Stimulated activated CD4-positive, alpha-beta T cell treated with anti-CD3 and anti-CD28 coated beads, TNF-alpha, amount 100 ng/mL, for 48 hours (primary cell): ENCODE measurements around the gene BAG3.
"Not testable (repeated sequence)": the region's sequence is repeated elsewhere in the genome, so short reads cannot be mapped to it uniquely, and the experiment has no call there.

Source experiments
- DNase-seq, 3 donors: peaks; one replicate each; pipeline ENCODE4 v3.0.0-alpha.2; 2020; ENCODE audit warnings: low read depth in 3 of 3

Gene BAG3

DNA sequence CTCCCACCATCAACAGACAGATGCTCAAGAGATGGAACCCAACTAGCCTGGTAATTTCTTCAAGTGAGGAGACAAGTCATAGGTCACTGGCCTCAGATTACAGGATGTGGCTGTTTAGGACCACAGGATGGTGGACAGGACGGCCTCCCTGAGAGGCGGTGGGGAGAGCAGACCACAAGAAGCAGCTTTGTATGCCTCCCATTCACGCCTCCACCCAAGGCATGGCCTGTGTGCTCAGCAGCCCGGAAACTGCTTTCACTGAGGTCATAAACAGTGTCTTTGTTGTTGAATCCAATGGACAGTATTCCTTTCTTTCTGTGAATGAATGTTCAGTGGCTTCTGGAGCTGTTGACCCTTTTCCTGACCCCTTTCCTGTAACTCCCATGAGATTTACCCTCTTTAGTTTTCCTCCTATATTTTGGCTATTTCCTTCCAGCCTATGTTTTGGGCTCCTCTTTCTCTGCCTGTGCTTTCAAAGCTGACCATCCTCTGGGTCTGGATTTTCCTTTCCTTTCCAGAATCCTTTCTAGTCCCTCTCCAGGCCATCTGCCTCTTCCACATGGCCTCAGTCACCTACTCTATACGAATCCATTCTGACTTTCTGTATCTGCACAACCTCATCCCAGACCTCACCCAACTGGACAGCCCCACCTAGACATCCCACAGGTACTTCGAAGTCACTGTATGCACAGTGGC lies 42.2 kb downstream of the BAG3 start:
- DNase-seq: no peak

GRCh38 chr10:119694608-119695007 lies 43.4 kb downstream of the BAG3 start:
- no peak for DNase-seq

DNA sequence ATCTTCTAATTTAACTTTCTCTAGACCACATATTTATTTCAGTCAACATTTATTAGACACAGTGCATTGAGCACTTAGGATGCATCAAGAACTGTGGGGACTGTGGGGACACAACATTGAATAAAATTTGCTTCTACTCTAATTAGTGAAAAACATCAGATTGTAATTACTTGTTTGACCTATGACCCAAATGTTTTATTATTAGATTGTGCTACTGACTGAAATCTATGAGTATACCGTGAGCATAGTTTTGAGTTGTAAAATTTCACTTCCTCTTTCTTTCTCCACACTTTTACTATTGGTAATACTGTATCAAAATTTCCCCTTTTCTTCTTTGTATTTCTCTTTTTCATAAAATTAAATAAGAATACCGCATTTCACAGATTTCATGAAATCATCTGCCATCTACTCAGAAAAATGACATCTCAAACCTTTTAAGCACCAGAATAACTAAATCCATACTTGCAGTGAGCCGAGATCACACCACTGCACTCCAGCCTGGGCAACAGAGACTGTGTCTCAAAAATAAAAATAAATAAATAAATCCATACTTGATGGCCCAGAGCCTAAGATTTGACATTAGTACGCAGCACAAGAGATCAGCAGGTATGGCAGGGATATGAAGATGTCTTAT lies 49.3 kb downstream of the BAG3 start:
- no peak for DNase-seq

GRCh38 chr10:119701861-119702260 lies 50.7 kb downstream of the BAG3 start:
- DNase-seq: no peak

- DNase-seq: no peak
Measured at GRCh38 chr10:119702583-119702982, 51.4 kb downstream of the BAG3 start.

- DNase-seq: no peak
Measured at GRCh38 chr10:119703903-119704508, 52.8 kb downstream of the BAG3 start.

DNA sequence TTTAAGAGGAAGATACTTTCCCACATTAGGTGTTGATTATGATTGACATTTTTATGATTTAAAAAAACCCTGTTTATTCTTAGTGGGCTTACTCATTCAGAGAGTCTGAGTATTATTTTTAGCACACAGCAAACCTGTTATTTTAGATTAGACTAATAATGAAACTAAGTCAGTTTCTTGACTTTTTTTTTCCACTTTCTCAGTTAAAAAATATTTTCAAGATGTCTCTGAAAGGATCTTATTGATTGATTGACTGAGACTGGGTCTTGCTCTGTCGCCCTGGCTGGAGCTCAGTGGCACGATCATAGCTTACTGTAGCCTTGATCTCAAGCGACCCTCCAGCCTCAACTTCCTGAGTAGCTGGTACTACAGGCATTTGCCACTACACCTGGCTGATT lies 54.3 kb downstream of the BAG3 start:
- DNase-seq: no peak

DNA sequence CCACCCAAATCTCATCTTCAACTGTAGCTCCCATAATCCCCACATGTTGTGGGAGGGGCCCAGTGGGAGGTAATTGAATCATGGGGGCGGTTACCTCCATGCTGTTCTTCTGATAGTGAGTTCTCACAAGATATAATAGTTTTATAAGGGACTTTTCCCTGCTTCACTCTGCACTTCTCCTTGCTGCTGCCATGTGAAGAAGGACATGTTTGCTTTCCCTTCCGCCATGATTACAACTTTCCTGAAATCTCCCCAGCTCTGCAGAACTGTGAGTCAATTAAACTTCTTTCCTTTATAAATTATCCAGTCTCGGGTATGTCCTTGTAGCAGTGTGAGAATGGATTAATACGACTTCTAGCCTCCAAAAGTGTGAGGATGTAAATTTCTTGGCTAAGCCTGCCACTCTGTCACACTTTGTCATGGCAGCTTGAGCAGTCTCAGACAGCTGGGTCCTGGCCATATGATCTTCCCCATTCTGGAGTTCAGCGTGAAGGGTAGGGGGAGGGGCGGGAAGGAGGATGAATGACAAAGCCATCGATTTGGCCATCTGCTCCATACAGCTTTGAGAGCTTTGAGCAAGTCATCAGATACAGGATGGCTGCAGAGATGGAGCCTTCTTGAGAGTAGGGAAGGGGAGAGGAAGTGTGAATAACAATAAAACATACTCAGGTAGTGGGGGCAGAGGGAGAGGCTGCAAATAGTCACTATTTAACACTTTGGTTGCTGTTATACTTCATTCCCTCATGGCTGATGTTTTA lies 55.5 kb downstream of the BAG3 start:
- no peak for DNase-seq

DNA sequence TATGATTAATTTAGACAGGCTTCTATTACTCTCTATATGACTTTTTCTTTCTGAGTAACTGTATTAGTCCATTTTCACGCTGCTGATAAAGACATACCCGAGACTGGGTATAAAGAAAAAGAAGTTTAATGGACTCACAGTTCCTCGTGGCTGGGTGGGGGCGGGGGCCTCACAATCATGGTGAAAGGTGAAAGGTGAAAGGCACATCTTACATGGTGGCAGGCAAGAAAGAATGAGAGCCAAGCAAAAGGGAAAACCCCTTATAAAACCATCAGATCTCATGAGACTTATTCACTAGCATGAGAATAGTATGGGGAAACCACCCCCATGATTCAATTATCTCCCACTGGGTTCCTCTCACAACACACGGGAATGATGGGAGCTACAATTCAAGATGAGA lies 56.2 kb downstream of the BAG3 start:
- DNase-seq: peak in 2 of 3 donors; percentile 33 to 46

GRCh38 chr10:119710935-119711334 lies 59.8 kb downstream of the BAG3 start:
- DNase-seq: not testable (repeated sequence)

- DNase-seq: no peak
Measured at GRCh38 chr10:119713744-119714483, 62.7 kb downstream of the BAG3 start.

- DNase-seq: no peak
Measured at GRCh38 chr10:119714484-119714816, 63.3 kb downstream of the BAG3 start.

DNA sequence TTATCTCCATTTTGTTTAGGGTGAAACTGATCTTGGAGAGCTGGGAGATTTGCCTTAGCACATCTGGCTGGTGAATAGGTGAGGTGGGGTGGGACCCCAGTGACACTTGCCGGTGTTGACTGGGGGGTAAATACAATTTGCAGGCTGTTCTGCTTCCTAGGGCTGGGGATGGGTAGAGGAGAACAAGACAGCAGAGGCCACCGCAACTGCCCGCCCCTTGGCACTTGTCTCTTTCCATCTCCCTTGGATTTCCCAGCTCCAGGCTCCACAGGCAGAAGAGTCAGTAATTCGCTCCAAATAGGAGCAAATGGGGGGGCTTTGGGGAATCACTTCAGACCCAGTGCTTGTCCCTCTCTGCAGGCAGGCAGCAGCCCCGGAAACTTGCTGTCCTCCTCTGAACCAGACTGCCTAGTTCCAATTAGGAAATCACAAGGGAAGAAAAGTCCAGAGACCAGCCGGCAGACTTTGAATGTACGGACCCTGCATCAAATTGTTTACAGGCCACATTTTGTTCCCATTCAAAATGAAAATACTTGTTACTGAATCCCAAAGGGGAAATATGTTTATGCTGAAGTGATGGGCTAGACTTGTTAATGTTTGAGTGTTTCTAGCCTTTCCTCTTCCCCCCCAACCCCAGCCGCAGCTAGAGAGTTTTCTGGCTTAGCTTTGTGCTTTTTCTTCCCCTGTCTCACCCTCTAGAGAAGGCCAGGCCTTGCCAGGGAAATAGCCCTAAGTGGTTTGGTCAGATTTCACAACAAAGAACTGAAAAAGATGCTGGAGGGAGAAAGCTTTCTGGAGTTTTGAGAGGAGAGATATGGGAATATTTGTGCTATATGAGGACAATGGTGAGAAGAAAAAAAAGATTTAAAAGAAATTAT lies 64.7 kb downstream of the BAG3 start:
- no peak for DNase-seq

GRCh38 chr10:119723161-119723560 lies 72.0 kb downstream of the BAG3 start:
- no peak for DNase-seq

GRCh38 chr10:119723624-119724023 lies 72.4 kb downstream of the BAG3 start:
- DNase-seq: no peak

DNA sequence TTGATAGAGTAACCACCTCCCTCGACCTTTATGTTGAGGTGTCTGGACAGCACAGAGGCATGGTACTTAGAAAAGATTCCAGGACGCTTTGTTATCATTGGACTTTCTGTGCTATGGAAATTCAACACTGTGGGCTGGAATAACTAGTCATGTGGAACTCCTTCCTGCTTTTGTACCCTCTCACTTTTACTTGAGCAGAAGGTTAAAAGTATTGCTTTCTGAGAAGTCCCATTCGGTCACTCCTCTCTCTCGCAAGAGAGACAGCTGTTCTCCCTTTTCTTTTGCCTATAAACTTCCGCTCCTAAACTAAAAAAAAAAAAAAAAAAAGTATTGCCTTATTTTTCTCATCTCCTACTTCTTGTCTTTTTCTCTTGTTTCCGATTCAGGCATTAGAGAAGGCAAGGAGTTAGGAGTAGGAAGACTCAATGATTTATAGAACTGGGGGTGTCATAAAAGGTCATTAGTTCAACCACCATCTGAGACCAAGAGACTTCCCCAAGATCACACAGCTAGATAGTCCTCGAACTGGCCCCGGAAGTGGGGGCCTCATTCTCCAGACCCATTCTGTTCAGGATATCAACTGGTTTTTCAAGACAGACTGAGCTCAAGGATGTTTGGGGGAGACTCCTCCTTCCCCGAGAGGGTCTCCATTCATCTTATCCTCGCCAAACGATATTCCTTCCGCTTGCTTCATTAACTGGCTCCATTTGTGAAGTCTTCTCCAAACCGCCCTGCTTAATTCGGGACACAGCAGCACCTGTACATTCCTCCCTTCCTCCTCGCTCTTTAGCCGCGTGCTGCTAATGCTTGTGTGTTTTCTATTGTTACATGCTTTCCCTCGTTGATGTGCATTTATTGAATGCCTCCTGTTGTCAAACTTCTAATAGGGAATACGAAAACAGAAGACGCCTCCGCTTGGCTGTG lies 73.7 kb downstream of the BAG3 start:
- DNase-seq: no peak

- no peak for DNase-seq
Measured at GRCh38 chr10:119725517-119725827, 74.3 kb downstream of the BAG3 start.

DNA sequence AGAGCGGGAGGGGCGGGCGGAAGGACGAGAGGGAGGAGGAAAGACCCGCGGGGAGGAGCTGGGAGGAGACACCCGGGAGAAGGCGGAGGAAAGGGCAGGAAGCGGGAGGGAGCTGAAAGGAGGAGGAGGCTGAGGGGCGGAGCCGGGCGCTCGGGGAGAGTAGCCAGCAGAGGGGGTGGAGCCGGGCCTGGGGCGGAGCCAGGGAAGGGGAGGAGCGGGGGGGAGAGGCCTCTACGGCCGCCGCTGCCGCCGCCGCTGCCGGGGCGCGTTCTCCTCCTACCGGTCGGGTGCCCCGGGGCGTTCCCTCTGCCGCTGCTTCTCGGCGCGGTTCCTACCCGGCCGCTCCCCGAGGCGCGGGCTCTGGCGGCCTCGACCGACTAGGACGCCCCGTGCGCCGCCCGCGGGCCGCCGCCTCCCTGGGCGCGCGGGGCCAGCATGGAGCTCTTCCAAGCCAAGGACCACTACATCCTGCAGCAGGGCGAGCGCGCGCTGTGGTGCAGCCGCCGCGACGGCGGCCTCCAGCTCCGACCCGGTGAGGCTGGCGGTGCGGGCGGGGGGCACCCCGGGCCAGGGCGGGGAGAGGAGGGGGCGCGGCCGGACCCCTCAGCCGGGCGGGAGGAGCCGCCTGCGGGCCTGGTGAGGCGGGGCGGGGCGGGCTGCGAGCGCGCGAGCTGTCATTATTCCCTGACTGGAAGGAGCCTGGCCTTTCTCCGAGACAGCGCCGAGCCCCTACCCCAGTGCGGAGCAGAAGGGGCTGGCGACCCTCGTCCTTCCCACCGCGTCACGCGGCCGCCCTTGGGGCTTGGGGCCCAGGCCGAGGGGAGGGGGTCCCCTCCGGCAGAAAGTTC lies 74.9 kb downstream of the BAG3 start, which contains the start of gene INPP5F:
INPP5F (plus strand) TSS at position 223 of the 848 bp plus-strand sequence; CDS start at position 436, 213 bp downstream.
- peak; percentile 98 to 100 (median 98) for DNase-seq
